ENCODE data around the gene OSBPL6. TPM values are rescaled to one million over a fixed set of nuclear protein-coding genes. Genes with fewer than 3 reads are reported as not detected.

Gene OSBPL6
- total and polyA plus RNA-seq, 2 donors (not counting 1 experiment from before 2014, with no cell fraction given): 0.06 TPM; not detected in 1

GRCh38 chr2:178263159-178263860 is 69.0 kb downstream of the OSBPL6 start:
- Mint-ChIP-seq H3K9me3 (ENCODE audit: insufficient read depth) (no peaks in the 10 kb centered on the region), H3K4me1 (no peaks in the 10 kb centered on the region), H3K27me3 (peaks cover 12% of the 10 kb centered on the region), H3K27ac (no peak overlapping the region), H3K4me3 (no peak overlapping the region)
- 83% methylated on average over 8 of the region's 13 CpGs for WGBS (ENCODE audit: insufficient coverage)
- Histone ChIP-seq H3K9ac (ENCODE audit: low read length) (no peak overlapping the region), H3K27ac (ENCODE audit: low read length in 2 of 2) (no peak overlapping the region), H3K4me1 (ENCODE audit: control insufficient read depth in 2 of 2, insufficient read depth in 2 of 2, low read length in 2 of 2) (no peaks in the 10 kb centered on the region), H4K20me1 (ENCODE audit: control insufficient read depth, insufficient read depth, low read length, poor library complexity, severe bottlenecking) (no peaks in the 10 kb centered on the region), H3K4me2 (replicated peaks; ENCODE audit: low read depth, low read length, poor library complexity, severe bottlenecking) (no peak overlapping the region), H3K27me3 (replicated peaks in 1 of 4; ENCODE audit: control extremely low read depth in 1 of 4, control insufficient read depth in 3 of 4, insufficient read depth in 4 of 4, low read length in 3 of 4) (no peaks in the 10 kb centered on the region), H3K79me2 (ENCODE audit: control insufficient read depth, insufficient read depth, low read length) (no peaks in the 10 kb centered on the region), H3K9me3 (ENCODE audit: control extremely low read depth in 1 of 3, control insufficient read depth in 2 of 3, insufficient read depth in 1 of 3, low read length in 2 of 3) (no peaks in the 10 kb centered on the region), H3K4me3 (ENCODE audit: control extremely low read depth in 1 of 5, extremely low read depth in 1 of 5, insufficient read depth in 1 of 5, low read depth in 2 of 5, low read length in 4 of 5) (no peak overlapping the region), H3K36me3 (replicated peaks in 1 of 2; ENCODE audit: control extremely low read depth in 1 of 2, control insufficient read depth in 1 of 2, extremely low read depth in 1 of 2, insufficient read depth in 2 of 2, low read length in 1 of 2) (no peaks in the 10 kb centered on the region), H2AFZ (ENCODE audit: insufficient read depth, low read depth, low read length, poor library complexity, severe bottlenecking) (no peak overlapping the region)
- POLR2A ChIA-PET: no interaction called here
- no peak for TF ChIP-seq EZH2 (IDR thresholded peaks at IDR 0.05; ENCODE audit: borderline replicate concordance, insufficient read depth, low read depth, low read length, poor library complexity, severe bottlenecking)
- TF ChIP-seq, protein P1, sequence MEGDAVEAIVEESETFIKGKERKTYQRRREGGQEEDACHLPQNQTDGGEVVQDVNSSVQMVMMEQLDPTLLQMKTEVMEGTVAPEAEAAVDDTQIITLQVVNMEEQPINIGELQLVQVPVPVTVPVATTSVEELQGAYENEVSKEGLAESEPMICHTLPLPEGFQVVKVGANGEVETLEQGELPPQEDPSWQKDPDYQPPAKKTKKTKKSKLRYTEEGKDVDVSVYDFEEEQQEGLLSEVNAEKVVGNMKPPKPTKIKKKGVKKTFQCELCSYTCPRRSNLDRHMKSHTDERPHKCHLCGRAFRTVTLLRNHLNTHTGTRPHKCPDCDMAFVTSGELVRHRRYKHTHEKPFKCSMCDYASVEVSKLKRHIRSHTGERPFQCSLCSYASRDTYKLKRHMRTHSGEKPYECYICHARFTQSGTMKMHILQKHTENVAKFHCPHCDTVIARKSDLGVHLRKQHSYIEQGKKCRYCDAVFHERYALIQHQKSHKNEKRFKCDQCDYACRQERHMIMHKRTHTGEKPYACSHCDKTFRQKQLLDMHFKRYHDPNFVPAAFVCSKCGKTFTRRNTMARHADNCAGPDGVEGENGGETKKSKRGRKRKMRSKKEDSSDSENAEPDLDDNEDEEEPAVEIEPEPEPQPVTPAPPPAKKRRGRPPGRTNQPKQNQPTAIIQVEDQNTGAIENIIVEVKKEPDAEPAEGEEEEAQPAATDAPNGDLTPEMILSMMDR (IDR thresholded peaks at IDR 0.05): no peak
- DNase-seq (no peak), ATAC-seq (ENCODE audit: low read depth) (no peak)
- CTCF ChIA-PET: no interaction called here
- intact Hi-C loops (cut with micrococcal nuclease): no loop called here

- Histone ChIP-seq H3K36me3 (replicated peaks in 1 of 2; ENCODE audit: control extremely low read depth in 1 of 2, control insufficient read depth in 1 of 2, extremely low read depth in 1 of 2, insufficient read depth in 2 of 2, low read length in 1 of 2) (no peaks in the 10 kb centered on the region), H2AFZ (ENCODE audit: insufficient read depth, low read depth, low read length, poor library complexity, severe bottlenecking) (no peak overlapping the region), H3K79me2 (ENCODE audit: control insufficient read depth, insufficient read depth, low read length) (no peaks in the 10 kb centered on the region), H3K27me3 (replicated peaks in 1 of 4; ENCODE audit: control extremely low read depth in 1 of 4, control insufficient read depth in 3 of 4, insufficient read depth in 4 of 4, low read length in 3 of 4) (no peaks in the 10 kb centered on the region), H3K4me2 (replicated peaks; ENCODE audit: low read depth, low read length, poor library complexity, severe bottlenecking) (no peak overlapping the region), H4K20me1 (ENCODE audit: control insufficient read depth, insufficient read depth, low read length, poor library complexity, severe bottlenecking) (no peaks in the 10 kb centered on the region), H3K4me1 (ENCODE audit: control insufficient read depth in 2 of 2, insufficient read depth in 2 of 2, low read length in 2 of 2) (no peaks in the 10 kb centered on the region), H3K9ac (ENCODE audit: low read length) (no peak overlapping the region), H3K9me3 (ENCODE audit: control extremely low read depth in 1 of 3, control insufficient read depth in 2 of 3, insufficient read depth in 1 of 3, low read length in 2 of 3) (no peaks in the 10 kb centered on the region), H3K27ac (ENCODE audit: low read length in 2 of 2) (no peak overlapping the region), H3K4me3 (ENCODE audit: control extremely low read depth in 1 of 5, extremely low read depth in 1 of 5, insufficient read depth in 1 of 5, low read depth in 2 of 5, low read length in 4 of 5) (no peak overlapping the region)
- TF ChIP-seq, protein P1 (IDR thresholded peaks at IDR 0.05): no peak
- TF ChIP-seq EZH2 (IDR thresholded peaks at IDR 0.05; ENCODE audit: borderline replicate concordance, insufficient read depth, low read depth, low read length, poor library complexity, severe bottlenecking): no peak
- Mint-ChIP-seq H3K4me3 (no peak overlapping the region), H3K4me1 (no peaks in the 10 kb centered on the region), H3K9me3 (ENCODE audit: insufficient read depth) (no peaks in the 10 kb centered on the region), H3K27ac (no peak overlapping the region), H3K27me3 (peaks cover 16% of the 10 kb centered on the region)
- no peak for DNase-seq
- 60% methylated on average over 1 of the region's 2 CpGs for WGBS (ENCODE audit: insufficient coverage)
- ATAC-seq (ENCODE audit: low read depth): no peak
- ChIA-PET CTCF (no interaction called here), POLR2A (no interaction called here)
- intact Hi-C loops (cut with micrococcal nuclease): no loop called here
Measured at GRCh38 chr2:178264211-178264610, 69.9 kb downstream of the OSBPL6 start.
